T-cell (primary cell): Measurements from ENCODE around the gene CDH6. TPM values are rescaled to one million over a fixed set of nuclear protein-coding genes. Genes with fewer than 3 reads are reported as not detected.

Source experiments
- ATAC-seq, 4 experiments: fragments of 200-7000 bp in 3 of 4; fragments of 150-1000 bp in 1 of 4; cut with Tn5 transposase; replicated peaks in 1 of 4; 1 replicate in 3 of 4; 2 replicates in 1 of 4; pipeline ENCODE4 v1.10.0; 2021; ENCODE audit warnings: moderate library complexity in 3 of 4, mild to moderate bottlenecking in 2 of 4, moderate number of reproducible peaks in 1 of 4
- CTCF ChIA-PET, 2 donors: fragments of 300-600 bp; sonication (Branson Sonifier 250); formaldehyde crosslinking; loops; one replicate each; lab custom pipeline; 2022; ENCODE audit warnings: antibody characterized with exemption in 2 of 2; lab: Charles Lee
- POLR2A ChIA-PET, 2 donors: fragments of 300-600 bp; sonication (Branson Sonifier 250); formaldehyde crosslinking; loops; one replicate each; lab custom pipeline; 2022; ENCODE audit warnings: antibody characterized with exemption in 2 of 2; lab: Charles Lee
- DNase-seq, 35 experiments: peaks; one replicate each; pipeline versions ENCODE4 v3.0.0 to v3.0.0-alpha.2; 2013 to 2023
- H3K27ac ChIP-seq: one replicate; pipeline ENCODE4 v1.5.1; 2013; ENCODE audit warnings: low read length
- H3K27me3 ChIP-seq, 2 experiments: replicated peaks in 1 of 2; 1 replicate in 1 of 2; 2 replicates in 1 of 2; pipeline versions ENCODE4 v1.6.1 to v1.7.0; 2013; ENCODE audit warnings: low read length in 1 of 2, mixed read lengths in 1 of 2; ENCODE audit not compliant: control insufficient read depth in 2 of 2, insufficient read depth in 2 of 2; ENCODE audit errors: extremely low read depth in 1 of 2
- H3K36me3 ChIP-seq, 2 donors: 1 replicate in 1 of 2; 2 replicates in 1 of 2; pipeline versions ENCODE4 v1.6.1 to v1.7.0; 2013; ENCODE audit warnings: low read length in 1 of 2; ENCODE audit not compliant: control insufficient read depth in 2 of 2, insufficient read depth in 1 of 2; ENCODE audit errors: extremely low read depth in 1 of 2
- H3K4me1 ChIP-seq, 2 experiments: 1 replicate in 1 of 2; 2 replicates in 1 of 2; pipeline versions ENCODE4 v1.6.1 to v1.7.0; 2013; ENCODE audit warnings: low read length in 2 of 2, mixed read lengths in 1 of 2; ENCODE audit not compliant: insufficient read depth in 2 of 2, control insufficient read depth in 1 of 2; ENCODE audit errors: extremely low read depth in 1 of 2
- H3K4me3 ChIP-seq, 2 donors: 1 replicate in 1 of 2; 2 replicates in 1 of 2; pipeline versions ENCODE4 v1.5.1 to v1.7.0; 2013; ENCODE audit warnings: mild to moderate bottlenecking in 2 of 2, low read length in 1 of 2, moderate library complexity in 1 of 2; ENCODE audit not compliant: control insufficient read depth in 1 of 2; ENCODE audit errors: extremely low read depth in 1 of 2
- H3K9me3 ChIP-seq: 2 replicates; pipeline ENCODE4 v1.7.0; 2013
- H3K27ac Mint-ChIP-seq, 2 donors: one replicate each; pipeline ENCODE4 v1.8.0; 2020 to 2021; ENCODE audit warnings: mild to moderate bottlenecking in 2 of 2, mixed read lengths in 2 of 2
- H3K27me3 Mint-ChIP-seq, 2 donors: one replicate each; pipeline ENCODE4 v1.8.0; 2021 to 2022; ENCODE audit warnings: mixed read lengths in 2 of 2
- H3K36me3 Mint-ChIP-seq: one replicate; pipeline ENCODE4 v1.8.0; 2021; ENCODE audit warnings: mixed read lengths
- H3K4me1 Mint-ChIP-seq, 3 donors: one replicate each; pipeline ENCODE4 v1.8.0; 2020 to 2022; ENCODE audit warnings: mixed read lengths in 3 of 3, mild to moderate bottlenecking in 1 of 3
- H3K4me3 Mint-ChIP-seq, 3 donors: one replicate each; pipeline ENCODE4 v1.8.0; 2020 to 2022; ENCODE audit warnings: mild to moderate bottlenecking in 3 of 3, mixed read lengths in 3 of 3, moderate library complexity in 3 of 3
- H3K9me3 Mint-ChIP-seq, 3 donors: one replicate each; pipeline ENCODE4 v1.8.0; 2020 to 2022; ENCODE audit warnings: mixed read lengths in 3 of 3
- WGBS: methylation state at CpG from one replicate; pipeline ENCODE4 v1.1.5; 2013; ENCODE audit warnings: missing lambda C conversion rate; ENCODE audit not compliant: insufficient coverage; 5-methylcytosine and 5-hydroxymethylcytosine counted together
- total RNA-seq, 35 experiments: library from RNA in 6 of 35; stranded (reverse) in 6 of 35; fragments of 120-200 nt in 1 of 35; gene quantifications; one replicate each; pipeline versions ENCODE4 v1.2.1 to v1.2.4 and lab custom pipeline; 2013 to 2026

CDH6 gene
- total RNA-seq, 5 donors from 2014 or later (not counting 1 experiment from before 2014, with no cell fraction given): 0.15 TPM; not detected in 4

DNA sequence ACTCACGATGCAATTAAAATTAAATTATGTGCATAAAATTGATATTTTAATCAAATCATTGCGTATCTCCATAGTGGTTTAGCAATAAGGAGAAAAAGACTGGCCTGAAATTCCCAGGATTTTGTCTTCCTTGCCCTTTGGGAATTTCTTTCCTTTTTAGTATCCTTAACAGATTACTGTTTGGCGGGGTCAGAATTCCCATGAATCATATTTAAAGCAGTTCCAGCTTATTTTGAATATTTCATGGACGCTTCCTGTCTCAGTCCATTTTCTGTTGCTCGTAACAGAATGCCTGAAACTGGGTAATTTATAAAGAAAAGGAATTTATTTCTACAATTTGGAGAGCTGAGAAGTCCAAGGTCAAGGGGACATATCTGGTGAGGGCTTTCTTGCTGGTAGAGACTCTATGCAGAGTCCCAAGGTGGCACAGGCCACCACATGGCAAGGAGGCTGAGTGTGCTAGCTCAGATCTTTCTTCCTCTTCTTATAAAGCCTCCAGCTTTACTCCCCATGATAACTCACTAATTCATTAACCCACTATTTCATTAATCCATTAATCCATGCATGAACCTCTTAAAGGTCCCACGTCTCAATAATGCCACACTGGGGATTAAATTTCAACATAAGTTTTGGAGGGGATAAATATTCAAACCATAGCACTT lies 37.8 kb downstream of the CDH6 start:
- POLR2A ChIA-PET: no interaction called here
- H3K4me3 Mint-ChIP-seq: no peak overlapping the region
- peaks cover 4 to 5% of the 10 kb centered on the region in 2 donors for H3K27me3 Mint-ChIP-seq
- Histone ChIP-seq H3K27me3 (no peaks in the 10 kb centered on the region), H3K4me1 (no peaks in the 10 kb centered on the region), H3K36me3 (no peaks in the 10 kb centered on the region), H3K9me3 (no peaks in the 10 kb centered on the region), H3K27ac (no peak overlapping the region), H3K4me3 (no peak overlapping the region)
- H3K36me3 Mint-ChIP-seq: no peaks in the 10 kb centered on the region
- no peak for ATAC-seq
- H3K27ac Mint-ChIP-seq: no peak overlapping the region
- WGBS: 90% methylated on average over 2 of the region's 6 CpGs
- CTCF ChIA-PET: no interaction called here
- peaks cover 0 to 13% (median 8%) of the 10 kb centered on the region in 3 donors for H3K9me3 Mint-ChIP-seq
- no peaks in the 10 kb centered on the region for H3K4me1 Mint-ChIP-seq
- DNase-seq: no peak

DNA sequence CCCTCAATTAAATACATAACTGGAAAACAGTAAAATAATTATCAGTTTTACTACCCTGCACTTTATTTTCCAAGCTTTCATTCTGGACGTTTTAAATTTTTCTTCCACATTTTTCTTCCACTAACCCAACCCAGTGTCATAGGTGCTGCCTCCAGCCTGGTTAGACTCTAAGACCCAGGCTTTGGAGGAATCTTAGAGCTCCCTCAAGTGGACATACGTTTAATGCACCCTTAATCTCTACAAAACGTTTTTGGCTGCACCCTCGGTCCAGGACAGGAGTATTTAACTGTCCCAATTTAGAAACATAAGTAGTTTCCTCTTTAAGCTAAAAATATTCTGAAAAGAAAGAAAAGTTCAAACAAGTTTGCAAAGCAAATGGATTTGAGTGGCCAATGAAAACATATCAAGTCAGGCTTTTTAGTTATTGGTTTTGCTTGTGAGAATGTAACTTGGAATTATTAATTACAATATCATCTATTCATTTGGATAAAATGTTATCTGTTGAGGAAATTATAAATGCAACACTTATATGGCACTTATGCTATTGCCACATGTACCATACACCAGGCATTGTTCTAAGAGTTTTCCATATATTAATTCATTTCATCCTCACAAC lies 38.9 kb downstream of the CDH6 start:
- POLR2A ChIA-PET: interaction anchor here in 1 of 2 donors (0.6 kb wide), 1 partner anchor 800 kb away, joined by 3 read pairs; no protein-coding TSS in a partner anchor
- ATAC-seq: no peak
- no peaks in the 10 kb centered on the region for H3K4me1 ChIP-seq
- no peak for DNase-seq
- CTCF ChIA-PET: no interaction called here
- peaks cover 0 to 12% (median 8%) of the 10 kb centered on the region in 3 donors for H3K9me3 Mint-ChIP-seq
- 0% methylated on average over 2 of the region's 4 CpGs for WGBS
- H3K27ac Mint-ChIP-seq: no peak overlapping the region
- H3K4me3 Mint-ChIP-seq: no peak overlapping the region
- no peaks in the 10 kb centered on the region for H3K4me1 Mint-ChIP-seq
- H3K27ac ChIP-seq: no peak overlapping the region
- H3K4me3 ChIP-seq: no peak overlapping the region
- H3K27me3 ChIP-seq: no peaks in the 10 kb centered on the region
- H3K27me3 Mint-ChIP-seq: peaks cover 4 to 5% of the 10 kb centered on the region in 2 donors
- no peaks in the 10 kb centered on the region for H3K36me3 Mint-ChIP-seq
- no peaks in the 10 kb centered on the region for H3K9me3 ChIP-seq
- no peaks in the 10 kb centered on the region for H3K36me3 ChIP-seq

DNA sequence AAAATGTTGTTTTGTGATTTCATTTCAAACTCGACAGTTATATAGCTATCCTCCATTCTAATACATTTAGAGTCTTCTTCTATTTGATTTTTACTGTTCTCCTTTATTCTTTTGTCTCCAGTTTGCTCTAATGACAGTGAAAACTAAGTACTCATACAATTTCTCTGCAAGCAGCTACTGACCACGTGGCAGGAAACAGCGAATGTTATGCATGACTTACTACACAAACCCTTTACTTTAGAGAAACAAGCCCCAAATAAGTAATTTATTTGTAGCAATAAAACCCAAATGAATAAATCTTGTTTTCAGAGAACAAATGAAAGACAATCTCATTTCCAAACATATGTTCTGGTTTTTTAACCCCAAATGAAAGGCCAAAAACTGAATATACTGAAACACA lies 41.9 kb downstream of the CDH6 start:
- Mint-ChIP-seq H3K27me3 (peaks cover 4 to 5% of the 10 kb centered on the region in 2 donors), H3K9me3 (peaks cover 0 to 4% (median 0%) of the 10 kb centered on the region in 3 donors), H3K4me3 (no peak overlapping the region), H3K4me1 (no peaks in the 10 kb centered on the region), H3K36me3 (no peaks in the 10 kb centered on the region), H3K27ac (no peak overlapping the region)
- no peaks in the 10 kb centered on the region for H3K4me1 ChIP-seq
- WGBS: 71% methylated on average over 2 of the region's 3 CpGs
- no peaks in the 10 kb centered on the region for H3K27me3 ChIP-seq
- no peaks in the 10 kb centered on the region for H3K36me3 ChIP-seq
- ChIA-PET CTCF (no interaction called here), POLR2A (no interaction called here)
- no peak for DNase-seq
- H3K27ac ChIP-seq: no peak overlapping the region
- no peaks in the 10 kb centered on the region for H3K9me3 ChIP-seq
- no peak for ATAC-seq
- no peak overlapping the region for H3K4me3 ChIP-seq

DNA sequence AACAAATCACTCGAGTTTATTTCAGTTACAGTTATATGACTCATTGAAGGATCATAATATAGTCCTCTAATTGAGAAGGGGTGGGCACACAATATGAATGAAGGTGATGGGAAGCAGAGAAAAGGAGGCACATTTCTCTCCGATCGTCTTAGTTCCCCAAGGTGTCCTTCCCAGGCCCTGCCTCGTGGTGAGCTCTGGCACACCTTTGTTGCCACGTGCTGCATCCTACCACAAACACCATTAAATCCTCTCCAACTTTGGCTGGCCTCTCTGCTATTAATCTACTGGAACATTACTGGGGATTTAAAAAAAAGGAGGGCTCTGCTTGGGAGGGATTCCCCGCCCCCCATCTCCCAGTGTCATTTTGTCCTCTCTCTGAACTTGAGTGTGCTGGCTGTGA lies 42.9 kb downstream of the CDH6 start:
- Mint-ChIP-seq H3K27me3 (peaks cover 4 to 12% of the 10 kb centered on the region in 2 donors), H3K4me3 (no peak overlapping the region), H3K27ac (no peak overlapping the region), H3K36me3 (no peaks in the 10 kb centered on the region), H3K4me1 (no peaks in the 10 kb centered on the region), H3K9me3 (peaks cover 0 to 4% (median 0%) of the 10 kb centered on the region in 3 donors)
- no peak for ATAC-seq
- ChIA-PET POLR2A (no interaction called here), CTCF (no interaction called here)
- Histone ChIP-seq H3K9me3 (no peaks in the 10 kb centered on the region), H3K4me3 (no peak overlapping the region), H3K27ac (no peak overlapping the region), H3K4me1 (no peaks in the 10 kb centered on the region), H3K27me3 (no peaks in the 10 kb centered on the region), H3K36me3 (no peaks in the 10 kb centered on the region)
- no peak for DNase-seq
- no CpG with 5 or more reads among the region's 6 CpGs for WGBS

DNA sequence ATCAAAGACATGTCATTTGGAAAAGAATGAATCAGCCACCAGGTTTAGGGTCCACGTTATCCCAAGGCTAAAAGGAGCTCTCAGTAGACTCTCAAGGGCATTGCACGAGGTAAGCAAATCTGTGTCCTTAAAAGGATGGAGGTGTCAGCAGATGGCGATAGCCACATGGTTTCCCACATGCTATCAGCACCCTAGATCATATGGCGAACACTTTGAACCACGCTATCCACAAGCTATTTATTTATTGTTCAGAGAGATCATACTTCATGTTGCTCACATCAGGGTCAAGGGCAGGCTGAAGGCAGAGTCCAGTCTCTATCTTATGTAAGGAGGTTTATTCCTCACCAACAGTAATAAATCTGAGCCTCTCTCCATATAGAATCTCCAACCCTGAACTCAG lies 43.7 kb downstream of the CDH6 start:
- Mint-ChIP-seq H3K36me3 (no peaks in the 10 kb centered on the region), H3K27ac (no peak overlapping the region), H3K9me3 (peaks cover 0 to 4% (median 0%) of the 10 kb centered on the region in 3 donors), H3K4me1 (no peaks in the 10 kb centered on the region), H3K4me3 (no peak overlapping the region), H3K27me3 (peaks cover 4 to 12% of the 10 kb centered on the region in 2 donors)
- 43% methylated on average over 1 of the region's 5 CpGs for WGBS
- no peak for DNase-seq
- POLR2A ChIA-PET: no interaction called here
- CTCF ChIA-PET: no interaction called here
- Histone ChIP-seq H3K4me1 (no peaks in the 10 kb centered on the region), H3K4me3 (no peak overlapping the region), H3K36me3 (no peaks in the 10 kb centered on the region), H3K27me3 (no peaks in the 10 kb centered on the region), H3K9me3 (no peaks in the 10 kb centered on the region), H3K27ac (no peak overlapping the region)
- no peak for ATAC-seq

DNA sequence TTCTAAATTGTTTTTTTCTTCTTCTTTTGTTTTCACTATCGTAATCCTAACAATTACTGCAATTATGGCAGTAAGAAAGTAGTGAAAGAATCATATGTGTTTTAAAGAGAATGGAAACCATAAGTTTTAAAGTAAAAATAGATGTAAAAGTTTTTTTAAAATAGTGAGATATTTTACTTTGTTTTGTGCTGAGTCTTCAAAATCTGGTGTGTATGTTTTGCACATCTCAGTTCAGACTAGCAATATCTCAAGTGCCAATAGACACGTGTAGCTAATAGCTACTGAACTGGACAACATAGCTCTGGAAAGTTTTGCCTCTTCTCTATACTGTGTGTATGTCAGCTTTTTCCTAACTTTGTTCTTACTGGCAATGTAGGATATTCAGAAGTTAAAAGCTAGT lies 45.0 kb downstream of the CDH6 start:
- Histone ChIP-seq H3K4me1 (no peaks in the 10 kb centered on the region), H3K4me3 (no peak overlapping the region), H3K27me3 (no peaks in the 10 kb centered on the region), H3K27ac (no peak overlapping the region), H3K36me3 (no peaks in the 10 kb centered on the region), H3K9me3 (no peaks in the 10 kb centered on the region)
- Mint-ChIP-seq H3K36me3 (no peaks in the 10 kb centered on the region), H3K4me1 (no peaks in the 10 kb centered on the region), H3K27me3 (peaks cover 0 to 12% of the 10 kb centered on the region in 2 donors), H3K27ac (no peak overlapping the region), H3K9me3 (peaks cover 0 to 3% (median 0%) of the 10 kb centered on the region in 3 donors), H3K4me3 (no peak overlapping the region)
- no CpG with 5 or more reads among the region's 2 CpGs for WGBS
- POLR2A ChIA-PET: no interaction called here
- CTCF ChIA-PET: no interaction called here
- ATAC-seq (no peak), DNase-seq (no peak)
